ENCODE data around the gene FPR3. TPM values are rescaled to one million over a fixed set of nuclear protein-coding genes. Genes with fewer than 3 reads are reported as not detected.

The FPR3 gene
- total and polyA plus RNA-seq, 9 of the 15 experiments (the other 6 are each of a cell fraction or from before 2014, with no cell fraction given) = 0.08 to 0.51 (median 0.22) TPM; not detected in 1

- no peak for TF ChIP-seq ETS1 (conservative IDR thresholded peaks at IDR 0.05; ENCODE audit: control insufficient read depth, low read depth, low read length)
- TF ChIP-seq NFRKB (IDR thresholded peaks at IDR 0.05; ENCODE audit: low read depth) = peak; percentile 55
- no peak for TF ChIP-seq CHD2 (IDR thresholded peaks at IDR 0.05; ENCODE audit: low read depth, low read length)
- 0 out of 2 replicates have a peak, but pooled peaks have one; percentile 28 for TF ChIP-seq CAMTA2 (CRISPR knock-in tag; conservative IDR thresholded peaks at IDR 0.05)
- no peak for TF ChIP-seq PTBP1 (IDR thresholded peaks at IDR 0.05; ENCODE audit: low read depth, low read length)
- TF ChIP-seq MYC (IDR thresholded peaks at IDR 0.05; ENCODE audit: low read depth, low read length) = no peak
- peak; percentile 54; the same call in 1 of the 2 replicates for TF ChIP-seq MYC (CRISPR knock-in tag; IDR thresholded peaks at IDR 0.05; ENCODE audit: borderline replicate concordance, low read depth)
- 0 out of 2 replicates have a peak, but pooled peaks have one; percentile 4 for TF ChIP-seq GABPA (tag; conservative IDR thresholded peaks at IDR 0.05; ENCODE audit: low read depth)
- TF ChIP-seq, protein P1, sequence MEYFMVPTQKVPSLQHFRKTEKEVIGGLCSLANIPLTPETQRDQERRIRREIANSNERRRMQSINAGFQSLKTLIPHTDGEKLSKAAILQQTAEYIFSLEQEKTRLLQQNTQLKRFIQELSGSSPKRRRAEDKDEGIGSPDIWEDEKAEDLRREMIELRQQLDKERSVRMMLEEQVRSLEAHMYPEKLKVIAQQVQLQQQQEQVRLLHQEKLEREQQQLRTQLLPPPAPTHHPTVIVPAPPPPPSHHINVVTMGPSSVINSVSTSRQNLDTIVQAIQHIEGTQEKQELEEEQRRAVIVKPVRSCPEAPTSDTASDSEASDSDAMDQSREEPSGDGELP (CRISPR knock-in tag; IDR thresholded peaks at IDR 0.05; ENCODE audit: borderline replicate concordance) = 0 out of 2 replicates have a peak, but pooled peaks have one; percentile 6
- TF ChIP-seq ZNF551 (CRISPR knock-in tag; IDR thresholded peaks at IDR 0.05) = no peak
- peak; percentile 11 for TF ChIP-seq RBFOX2 (IDR thresholded peaks at IDR 0.05; ENCODE audit: low read depth, low read length)
- TF ChIP-seq PREB (CRISPR knock-in tag; IDR thresholded peaks at IDR 0.05) = 0 out of 2 replicates have a peak, but pooled peaks have one; percentile 16
- peak; percentile 47; the same call in 1 of the 2 replicates for TF ChIP-seq ZBTB17 (CRISPR knock-in tag; IDR thresholded peaks at IDR 0.05)
- peak; percentile 12; the same call in 1 of the 2 replicates for TF ChIP-seq ZNF589 (CRISPR knock-in tag; IDR thresholded peaks at IDR 0.05; ENCODE audit: low read depth)
- TF ChIP-seq TEAD2 (tag; IDR thresholded peaks at IDR 0.05) = no peak
- TF ChIP-seq, protein P2, sequence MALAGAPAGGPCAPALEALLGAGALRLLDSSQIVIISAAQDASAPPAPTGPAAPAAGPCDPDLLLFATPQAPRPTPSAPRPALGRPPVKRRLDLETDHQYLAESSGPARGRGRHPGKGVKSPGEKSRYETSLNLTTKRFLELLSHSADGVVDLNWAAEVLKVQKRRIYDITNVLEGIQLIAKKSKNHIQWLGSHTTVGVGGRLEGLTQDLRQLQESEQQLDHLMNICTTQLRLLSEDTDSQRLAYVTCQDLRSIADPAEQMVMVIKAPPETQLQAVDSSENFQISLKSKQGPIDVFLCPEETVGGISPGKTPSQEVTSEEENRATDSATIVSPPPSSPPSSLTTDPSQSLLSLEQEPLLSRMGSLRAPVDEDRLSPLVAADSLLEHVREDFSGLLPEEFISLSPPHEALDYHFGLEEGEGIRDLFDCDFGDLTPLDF (CRISPR knock-in tag; IDR thresholded peaks at IDR 0.05) = no peak
- no peak for TF ChIP-seq OTX1 (CRISPR knock-in tag; IDR thresholded peaks at IDR 0.05)
- no peak for TF ChIP-seq FOS (IDR thresholded peaks at IDR 0.05; ENCODE audit: extremely low read depth, insufficient read length)
- peak; percentile 62 for TF ChIP-seq BACH1 (tag; IDR thresholded peaks at IDR 0.05)
- no peak for TF ChIP-seq ATF1 (CRISPR knock-in tag; IDR thresholded peaks at IDR 0.05)
- TF ChIP-seq ATF1 (tag; IDR thresholded peaks at IDR 0.05) = no peak
- peak; percentile 1 for TF ChIP-seq POLR2B (IDR thresholded peaks at IDR 0.05; ENCODE audit: low read depth, partially characterized antibody)
- TF ChIP-seq, protein P3, sequence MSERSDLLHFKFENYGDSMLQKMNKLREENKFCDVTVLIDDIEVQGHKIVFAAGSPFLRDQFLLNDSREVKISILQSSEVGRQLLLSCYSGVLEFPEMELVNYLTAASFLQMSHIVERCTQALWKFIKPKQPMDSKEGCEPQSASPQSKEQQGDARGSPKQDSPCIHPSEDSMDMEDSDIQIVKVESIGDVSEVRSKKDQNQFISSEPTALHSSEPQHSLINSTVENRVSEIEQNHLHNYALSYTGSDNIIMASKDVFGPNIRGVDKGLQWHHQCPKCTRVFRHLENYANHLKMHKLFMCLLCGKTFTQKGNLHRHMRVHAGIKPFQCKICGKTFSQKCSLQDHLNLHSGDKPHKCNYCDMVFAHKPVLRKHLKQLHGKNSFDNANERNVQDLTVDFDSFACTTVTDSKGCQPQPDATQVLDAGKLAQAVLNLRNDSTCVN (CRISPR knock-in tag; IDR thresholded peaks at IDR 0.05) = no peak
Observed at GRCh38 chr19:51799774-51800472, 5.0 kb downstream of the FPR3 start (continued).
